IMR-90 (cell line): Measurements from ENCODE around the gene USP32. TPM values are rescaled to one million over a fixed set of nuclear protein-coding genes. Genes with fewer than 3 reads are reported as not detected.

Experiments used
- ATAC-seq: fragments of 200-7000 bp; cut with Tn5 transposase; 2 replicates; pipeline ENCODE4 v1.9.1; 2020; ENCODE audit warnings: low read depth, mild to moderate bottlenecking, moderate library complexity
- BruUV-seq: library from RNA; stranded (reverse); fragments of 400-500 nt; replicated peaks from 2 replicates; lab custom pipeline; 2021; lab: Mats Ljungman, UMichigan
- CTCF ChIA-PET: fragments of 300-600 bp; formaldehyde crosslinking; extraction: SDS; loops from one replicate; lab custom pipeline; 2021; ENCODE audit warnings: antibody characterized with exemption; lab: Yijun Ruan, JAX
- POLR2A ChIA-PET: fragments of 300-600 bp; sonication (Branson Sonifier 250); formaldehyde crosslinking; loops from one replicate; lab custom pipeline; 2022; ENCODE audit warnings: antibody characterized with exemption; ENCODE audit not compliant: unreplicated experiment; lab: Charles Lee
- DNase-seq: peaks from one replicate; pipeline ENCODE4 v3.0.0; 2013
- H2AFZ ChIP-seq: replicated peaks from 2 replicates; pipeline ENCODE3; 2013; ENCODE audit warnings: low read length, mild to moderate bottlenecking; ENCODE audit not compliant: poor library complexity
- H2AK5ac ChIP-seq: 2 replicates; pipeline ENCODE4 v1.6.1; 2013; ENCODE audit warnings: low read depth, low read length, inconsistent platforms
- H2AK9ac ChIP-seq: replicated peaks from 2 replicates; pipeline ENCODE3; 2013; ENCODE audit warnings: mild to moderate bottlenecking, low read depth, low read length, moderate library complexity; ENCODE audit not compliant: poor library complexity
- H2BK120ac ChIP-seq: 2 replicates; pipeline ENCODE4 v1.6.1; 2013; ENCODE audit warnings: low read depth, low read length, inconsistent platforms
- H2BK15ac ChIP-seq: 3 replicates; pipeline ENCODE4 v1.6.1; 2013; ENCODE audit warnings: low read depth, low read length, inconsistent platforms
- H2BK20ac ChIP-seq: 2 replicates; pipeline ENCODE4 v1.6.1; 2013; ENCODE audit warnings: low read depth, mild to moderate bottlenecking, inconsistent platforms, low read length, moderate library complexity
- H2BK5ac ChIP-seq: 2 replicates; pipeline ENCODE4 v1.6.1; 2013; ENCODE audit warnings: mild to moderate bottlenecking, low read depth, low read length, inconsistent platforms; ENCODE audit not compliant: poor library complexity, severe bottlenecking
- H3K14ac ChIP-seq: replicated peaks from 2 replicates; pipeline ENCODE4 v1.6.1; 2013; ENCODE audit warnings: low read depth, low read length, inconsistent platforms
- H3K18ac ChIP-seq: 2 replicates; pipeline ENCODE4 v1.6.1; 2013; ENCODE audit warnings: low read depth, low read length, control low read depth
- H3K23ac ChIP-seq: 2 replicates; pipeline ENCODE4 v1.6.1; 2013; ENCODE audit warnings: low read depth, low read length, inconsistent platforms
- H3K27ac ChIP-seq: 2 replicates; pipeline ENCODE4 v1.5.1; 2013; ENCODE audit warnings: mild to moderate bottlenecking, control low read depth, low read length; ENCODE audit not compliant: insufficient read depth
- H3K27me3 ChIP-seq: 2 replicates; pipeline ENCODE4 v1.6.1; 2013; ENCODE audit warnings: low read length; ENCODE audit not compliant: control insufficient read depth, insufficient read depth
- H3K36me3 ChIP-seq: 2 replicates; pipeline ENCODE4 v1.6.1; 2013; ENCODE audit warnings: low read length, mixed read lengths; ENCODE audit not compliant: control insufficient read depth, insufficient read depth
- H3K4ac ChIP-seq: 2 replicates; pipeline ENCODE4 v1.6.1; 2013; ENCODE audit warnings: low read depth, low read length, inconsistent platforms
- H3K4me1 ChIP-seq: 2 replicates; pipeline ENCODE4 v1.6.1; 2013; ENCODE audit warnings: low read length, mixed read lengths; ENCODE audit not compliant: control insufficient read depth, insufficient read depth
- H3K4me2 ChIP-seq: 2 replicates; pipeline ENCODE4 v1.6.1; 2013; ENCODE audit warnings: low read depth, mild to moderate bottlenecking, control low read depth, low read length, moderate library complexity
- H3K4me3 ChIP-seq: 2 replicates; pipeline ENCODE4 v1.5.1; 2013; ENCODE audit warnings: low read depth, mild to moderate bottlenecking, control low read depth, low read length, moderate library complexity; ENCODE audit not compliant: insufficient read depth
- H3K56ac ChIP-seq: 2 replicates; pipeline ENCODE4 v1.6.1; 2013; ENCODE audit warnings: low read length, inconsistent platforms; ENCODE audit not compliant: insufficient read depth; ENCODE audit errors: extremely low read depth
- H3K79me1 ChIP-seq, 2 experiments: 2 replicates each; pipeline ENCODE4 v1.6.1; 2013; ENCODE audit warnings: low read length in 2 of 2, inconsistent platforms in 1 of 2, low read depth in 1 of 2
- H3K9ac ChIP-seq: 2 replicates; pipeline ENCODE4 v1.6.1; 2013; ENCODE audit warnings: low read depth, low read length, control low read depth
- H3K9me1 ChIP-seq: 2 replicates; pipeline ENCODE4 v1.6.1; 2013; ENCODE audit warnings: low read length, inconsistent platforms; ENCODE audit not compliant: insufficient read depth
- H3K9me3 ChIP-seq: 2 replicates; pipeline ENCODE4 v1.6.1; 2013; ENCODE audit warnings: low read length; ENCODE audit not compliant: control insufficient read depth, insufficient read depth
- H4K20me1 ChIP-seq: 2 replicates; pipeline ENCODE4 v1.6.1; 2013; ENCODE audit warnings: low read length, inconsistent platforms; ENCODE audit not compliant: insufficient read depth
- H4K5ac ChIP-seq: 2 replicates; pipeline ENCODE4 v1.6.1; 2013; ENCODE audit warnings: mild to moderate bottlenecking, low read depth, low read length, control low read depth
- H4K8ac ChIP-seq, 2 experiments: 2 replicates each; pipeline ENCODE4 v1.6.1; 2013; ENCODE audit warnings: low read depth in 2 of 2, low read length in 2 of 2, control low read depth in 1 of 2, inconsistent platforms in 1 of 2
- H4K91ac ChIP-seq: 2 replicates; pipeline ENCODE4 v1.6.1; 2013; ENCODE audit warnings: low read depth, low read length, inconsistent platforms; ENCODE audit not compliant: insufficient read depth
- MAFK ChIP-seq: IDR thresholded peaks from 2 replicates; pipeline ENCODE4 v1.6.1; 2012; ENCODE audit warnings: low read depth, low read length, improper control_type of control experiment
- MAZ ChIP-seq: IDR thresholded peaks from 2 replicates; pipeline ENCODE4 v1.6.1; 2012; ENCODE audit warnings: low read depth, mild to moderate bottlenecking, low read length, improper control_type of control experiment, moderate library complexity, borderline replicate concordance
- MXI1 ChIP-seq: IDR thresholded peaks from 2 replicates; pipeline ENCODE4 v1.6.1; 2012; ENCODE audit warnings: low read depth, mild to moderate bottlenecking, low read length, moderate library complexity, borderline replicate concordance
- NFE2L2 ChIP-seq: fragments of 150-350 bp; IDR thresholded peaks from 2 replicates; pipeline ENCODE4 v1.6.1; 2016; ENCODE audit warnings: low read depth, mild to moderate bottlenecking, low read length
- RAD21 ChIP-seq: IDR thresholded peaks from 2 replicates; pipeline ENCODE4 v1.6.1; 2012; ENCODE audit warnings: low read length, improper control_type of control experiment
- SMC3 ChIP-seq: fragments of 150-350 bp; IDR thresholded peaks from 2 replicates; pipeline ENCODE4 v1.6.1; 2016; ENCODE audit warnings: low read depth, mild to moderate bottlenecking, antibody characterized with exemption, low read length, moderate library complexity
- WGBS, 2 experiments: methylation state at CpG; one replicate each; pipeline versions ENCODE4 v1.1.5 to v1.1.7; 2013; ENCODE audit warnings: missing lambda C conversion rate in 2 of 2; ENCODE audit not compliant: insufficient read length in 1 of 2; ENCODE audit errors: extremely low coverage in 2 of 2; 5-methylcytosine and 5-hydroxymethylcytosine counted together
- dilution Hi-C: fragments of 300-500 bp; cut with HindIII; formaldehyde crosslinking; loops from one replicate; pipeline ENCODE4 v1.14.3; 2018; ENCODE audit warnings: low sequenced_read_pairs; ENCODE audit not compliant: unreplicated experiment
- in situ Hi-C: fragments of 300-500 bp; cut with MboI; formaldehyde crosslinking; loops from 3 replicates; pipeline ENCODE4 v1.14.3; 2019; ENCODE audit warnings: low sequenced_read_pairs, inconsistent platforms, mixed read lengths
- intact Hi-C: fragments of 100-400 bp; cut with micrococcal nuclease; formaldehyde crosslinking; loops from 2 replicates; pipeline ENCODE4 v1.10.0; 2022
- polyA plus RNA-seq, 3 experiments: library from polyadenylated mRNA; depleted of rRNA; stranded (reverse); fragments of >200 nt; gene quantifications; 2 replicates each; pipeline ENCODE4 v1.2.3, GENCODE V29; 2012; ENCODE audit warnings: low replicate concordance in 1 of 3
- total RNA-seq: library from RNA; depleted of rRNA; stranded (reverse); fragments of >200 nt; gene quantifications from 2 replicates; pipeline ENCODE4 v1.2.3, GENCODE V29; 2012
- TF ChIP-seq, protein P1 (sequence below): conservative IDR thresholded peaks from 2 replicates; pipeline ENCODE4 v1.5.1; 2012; ENCODE audit warnings: mild to moderate bottlenecking, low read depth, low read length, improper control_type of control experiment

Gene USP32
- total and polyA plus RNA-seq, 2 of the 4 experiments (the other 2 are of a cell fraction) = 16.8 to 46.8 TPM

DNA sequence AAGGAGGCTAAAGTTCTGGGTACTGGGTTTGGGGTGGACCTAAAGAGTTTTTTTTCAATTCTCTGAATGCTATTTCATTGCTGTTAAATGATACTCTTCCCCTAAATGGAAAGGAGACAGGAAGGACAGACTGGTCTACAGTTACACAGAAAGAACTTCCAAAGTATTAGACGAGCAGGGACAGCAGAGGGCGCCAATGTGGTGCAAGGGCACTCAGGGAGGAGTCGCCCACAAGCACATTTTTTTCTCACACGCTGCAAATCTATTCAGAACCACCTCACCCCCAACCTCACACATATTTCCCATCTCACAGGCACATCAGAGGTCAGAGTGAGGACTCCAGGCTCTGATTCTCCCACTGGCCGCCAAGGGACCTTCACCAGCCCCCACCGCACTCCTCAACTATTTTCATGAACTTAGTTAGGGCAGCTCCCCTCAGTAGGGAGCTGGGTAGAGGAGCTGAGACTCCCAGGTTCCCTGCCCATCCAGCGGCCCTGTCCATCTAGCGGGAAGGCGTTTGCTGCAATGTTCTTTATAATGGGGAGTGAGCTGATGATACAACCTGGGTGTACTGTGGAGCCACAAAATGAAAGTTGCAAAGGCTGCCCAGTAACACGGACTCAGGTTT is 248.9 kb downstream of the USP32 start:
- Histone ChIP-seq H4K91ac (no peak overlapping the region), H3K18ac (no peak overlapping the region), H2BK20ac (no peak overlapping the region), H3K9me3 (no peaks in the 10 kb centered on the region), H3K4me1 (peaks cover 11% of the 10 kb centered on the region), H4K5ac (no peak overlapping the region), H2BK5ac (no peak overlapping the region), H3K56ac (no peak overlapping the region), H2AK5ac (no peak overlapping the region), H3K36me3 (no peaks in the 10 kb centered on the region), H3K27me3 (peaks cover 62% of the 10 kb centered on the region), H2AK9ac (no peak overlapping the region), H3K4me2 (peak overlapping the region; percentile 82), H3K9me1 (no peaks in the 10 kb centered on the region; the same call in 1 of the 2 replicates), H3K9ac (0 out of 2 replicates have a peak overlapping the region, but pooled peaks have one; percentile 19), H2BK15ac (no peak overlapping the region), H3K4ac (no peak overlapping the region), H4K8ac (no peak overlapping the region), H4K20me1 (no peaks in the 10 kb centered on the region), H3K27ac (no peak overlapping the region), H3K4me3 (no peak overlapping the region), H2AFZ (peak overlapping the region; percentile 77), H3K79me1 (no peaks in the 10 kb centered on the region), H2BK120ac (no peak overlapping the region), H3K23ac (no peak overlapping the region), H3K14ac (no peak overlapping the region)
- intact Hi-C loops (loop anchor here (1.0 to 10.0 kb wide), 3 partner anchors 30 to 492 kb away; no protein-coding TSS in a partner anchor), in situ Hi-C loops (loop anchor here (25.0 kb wide), 2 partner anchors 269 to 494 kb away; partner anchors contain the start of gene CHCT1), dilution Hi-C loops (no loop called here)
- POLR2A ChIA-PET = no interaction called here
- CTCF ChIA-PET = interaction anchor here (1.5 kb wide), 1 partner anchor 11 kb away, joined by 3 read pairs; no protein-coding TSS in a partner anchor
- WGBS, 2 experiments = 0% methylated on average over 1 of the region's 10 CpGs; no CpG with 5 or more reads in 1 of the 2 experiments
- peak; percentile 85 for ATAC-seq
- TF ChIP-seq SMC3 (peak; percentile 85), MAFK (no peak), RAD21 (peak; percentile 86), NFE2L2 (no peak), MXI1 (peak; percentile 67; the same call in 1 of the 2 replicates), MAZ (peak; percentile 70)
- TF ChIP-seq, protein P1, sequence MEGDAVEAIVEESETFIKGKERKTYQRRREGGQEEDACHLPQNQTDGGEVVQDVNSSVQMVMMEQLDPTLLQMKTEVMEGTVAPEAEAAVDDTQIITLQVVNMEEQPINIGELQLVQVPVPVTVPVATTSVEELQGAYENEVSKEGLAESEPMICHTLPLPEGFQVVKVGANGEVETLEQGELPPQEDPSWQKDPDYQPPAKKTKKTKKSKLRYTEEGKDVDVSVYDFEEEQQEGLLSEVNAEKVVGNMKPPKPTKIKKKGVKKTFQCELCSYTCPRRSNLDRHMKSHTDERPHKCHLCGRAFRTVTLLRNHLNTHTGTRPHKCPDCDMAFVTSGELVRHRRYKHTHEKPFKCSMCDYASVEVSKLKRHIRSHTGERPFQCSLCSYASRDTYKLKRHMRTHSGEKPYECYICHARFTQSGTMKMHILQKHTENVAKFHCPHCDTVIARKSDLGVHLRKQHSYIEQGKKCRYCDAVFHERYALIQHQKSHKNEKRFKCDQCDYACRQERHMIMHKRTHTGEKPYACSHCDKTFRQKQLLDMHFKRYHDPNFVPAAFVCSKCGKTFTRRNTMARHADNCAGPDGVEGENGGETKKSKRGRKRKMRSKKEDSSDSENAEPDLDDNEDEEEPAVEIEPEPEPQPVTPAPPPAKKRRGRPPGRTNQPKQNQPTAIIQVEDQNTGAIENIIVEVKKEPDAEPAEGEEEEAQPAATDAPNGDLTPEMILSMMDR = peak; percentile 85
- peak; percentile 83 for DNase-seq
- BruUV-seq = no TSS peak
